NK-92 treated with Interleukin-12 subunit alpha and Interleukin-12 subunit beta, amount 100 ng/mL, for 24 hours (cell line): ENCODE measurements around the gene STK17A.
"Not testable (repeated sequence)": the region's sequence is repeated elsewhere in the genome, so short reads cannot be mapped to it uniquely, and the experiment has no call there.

Source experiments
- DNase-seq: peaks from one replicate; lab custom pipeline; 2025; lab: John Stamatoyannopoulos, UW

STK17A gene

GRCh38 chr7:43658718-43659548 lies 76.0 kb downstream of the STK17A start:
- no peak for DNase-seq

GRCh38 chr7:43659549-43659896 lies 76.6 kb downstream of the STK17A start:
- DNase-seq: no peak

GRCh38 chr7:43660141-43660540 lies 77.2 kb downstream of the STK17A start:
- no peak for DNase-seq

GRCh38 chr7:43664681-43665080 lies 81.8 kb downstream of the STK17A start:
- DNase-seq: no peak

- DNase-seq: no peak
Measured at GRCh38 chr7:43666938-43667337, 84.0 kb downstream of the STK17A start.

GRCh38 chr7:43668035-43668434 lies 85.1 kb downstream of the STK17A start:
- no peak for DNase-seq

GRCh38 chr7:43669286-43670081 lies 86.6 kb downstream of the STK17A start:
- DNase-seq: no peak

- DNase-seq: no peak
Measured at GRCh38 chr7:43671521-43671920, 88.6 kb downstream of the STK17A start.

GRCh38 chr7:43673243-43673976 lies 90.5 kb downstream of the STK17A start:
- not testable (repeated sequence) for DNase-seq

GRCh38 chr7:43674559-43675436 lies 91.9 kb downstream of the STK17A start:
- no peak for DNase-seq
